22Rv1 (cell line): Measurements from ENCODE around the gene HS3ST6.

Experiments used
- H3K27ac ChIP-seq: fragments of 450-650 bp; 2 replicates; pipeline ENCODE4 v1.5.1; 2017
- CTCF ChIP-seq: fragments of 450-650 bp; IDR thresholded peaks from 2 replicates; pipeline ENCODE4 v1.5.1; 2017; ENCODE audit warnings: mild to moderate bottlenecking
- ZFX ChIP-seq: fragments of 450-650 bp; IDR thresholded peaks from 2 replicates; pipeline ENCODE4 v1.6.1; 2017; ENCODE audit warnings: antibody characterized with exemption, borderline replicate concordance

The HS3ST6 gene

DNA sequence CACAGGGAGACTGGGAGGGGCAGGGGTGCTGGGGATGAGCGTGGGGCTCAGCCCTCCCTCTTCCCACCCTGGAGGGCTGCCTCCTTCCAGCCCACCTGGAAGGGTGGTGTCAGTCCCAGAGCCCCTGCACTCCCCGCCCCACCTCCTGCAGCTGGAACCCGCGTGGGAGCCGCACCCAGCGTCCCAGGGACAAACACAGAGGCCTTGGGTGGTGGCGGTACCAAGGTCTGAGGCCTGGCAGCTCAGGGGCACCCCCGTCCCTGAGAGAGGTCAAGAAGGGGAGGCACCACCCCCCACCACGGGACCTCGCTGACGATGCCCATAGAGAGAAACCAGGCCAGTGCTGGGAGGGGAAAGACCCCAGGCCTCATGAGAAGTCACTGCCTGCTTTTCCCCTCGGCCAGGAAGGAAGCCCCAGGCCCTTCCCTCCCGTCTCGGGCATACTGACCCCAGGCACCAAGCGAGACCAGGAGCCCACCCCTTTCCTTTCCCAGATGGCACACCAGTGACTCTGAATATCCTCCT, 4.1 kb downstream of the HS3ST6 start:
- TF ChIP-seq ZFX (no peak), CTCF (no peak)
- no peak overlapping the region for H3K27ac ChIP-seq

GRCh38 chr16:1913327-1914083, 4.7 kb downstream of the HS3ST6 start:
- no peak overlapping the region for H3K27ac ChIP-seq
- TF ChIP-seq CTCF (no peak), ZFX (no peak)

GRCh38 chr16:1912215-1912543, 6.0 kb downstream of the HS3ST6 start:
- H3K27ac ChIP-seq = no peak overlapping the region
- no peak for TF ChIP-seq ZFX
- no peak for TF ChIP-seq CTCF

- no peak for TF ChIP-seq CTCF
- H3K27ac ChIP-seq = no peak overlapping the region
These were observed 6.6 kb downstream of the HS3ST6 start for GRCh38 chr16:1911467-1912214.

GRCh38 chr16:1909561-1910231, 8.5 kb downstream of the HS3ST6 start:
- no peak overlapping the region for H3K27ac ChIP-seq
- TF ChIP-seq CTCF = no peak
- TF ChIP-seq ZFX = no peak

GRCh38 chr16:1908983-1909382, 9.2 kb downstream of the HS3ST6 start:
- H3K27ac ChIP-seq = no peak overlapping the region
- TF ChIP-seq CTCF (no peak), ZFX (no peak)
